ENCODE results near the gene KIAA0232.

KIAA0232 gene

DNA sequence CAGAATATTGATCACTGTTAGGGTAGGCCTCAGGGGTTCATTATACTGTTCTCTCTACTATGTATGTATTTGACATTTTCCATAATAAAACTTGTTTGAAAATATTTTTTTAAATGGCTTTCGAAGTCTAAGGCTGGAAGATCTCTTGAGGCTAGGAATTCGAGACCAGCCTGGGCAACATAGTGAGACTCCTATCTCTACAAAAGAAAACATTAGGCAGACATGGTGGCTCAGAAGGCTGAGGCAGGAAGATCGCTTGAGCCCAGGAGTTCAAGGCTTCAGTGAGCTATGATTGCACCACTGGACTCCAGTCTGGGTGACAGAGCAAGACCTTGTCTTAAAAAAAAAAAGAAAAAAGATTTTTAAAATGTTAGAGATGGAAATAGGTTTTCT, 111.6 kb downstream of the KIAA0232 start:
- in situ Hi-C loops (cut with HindIII; ENCODE audit: low sequenced_read_pairs): no loop called here

DNA sequence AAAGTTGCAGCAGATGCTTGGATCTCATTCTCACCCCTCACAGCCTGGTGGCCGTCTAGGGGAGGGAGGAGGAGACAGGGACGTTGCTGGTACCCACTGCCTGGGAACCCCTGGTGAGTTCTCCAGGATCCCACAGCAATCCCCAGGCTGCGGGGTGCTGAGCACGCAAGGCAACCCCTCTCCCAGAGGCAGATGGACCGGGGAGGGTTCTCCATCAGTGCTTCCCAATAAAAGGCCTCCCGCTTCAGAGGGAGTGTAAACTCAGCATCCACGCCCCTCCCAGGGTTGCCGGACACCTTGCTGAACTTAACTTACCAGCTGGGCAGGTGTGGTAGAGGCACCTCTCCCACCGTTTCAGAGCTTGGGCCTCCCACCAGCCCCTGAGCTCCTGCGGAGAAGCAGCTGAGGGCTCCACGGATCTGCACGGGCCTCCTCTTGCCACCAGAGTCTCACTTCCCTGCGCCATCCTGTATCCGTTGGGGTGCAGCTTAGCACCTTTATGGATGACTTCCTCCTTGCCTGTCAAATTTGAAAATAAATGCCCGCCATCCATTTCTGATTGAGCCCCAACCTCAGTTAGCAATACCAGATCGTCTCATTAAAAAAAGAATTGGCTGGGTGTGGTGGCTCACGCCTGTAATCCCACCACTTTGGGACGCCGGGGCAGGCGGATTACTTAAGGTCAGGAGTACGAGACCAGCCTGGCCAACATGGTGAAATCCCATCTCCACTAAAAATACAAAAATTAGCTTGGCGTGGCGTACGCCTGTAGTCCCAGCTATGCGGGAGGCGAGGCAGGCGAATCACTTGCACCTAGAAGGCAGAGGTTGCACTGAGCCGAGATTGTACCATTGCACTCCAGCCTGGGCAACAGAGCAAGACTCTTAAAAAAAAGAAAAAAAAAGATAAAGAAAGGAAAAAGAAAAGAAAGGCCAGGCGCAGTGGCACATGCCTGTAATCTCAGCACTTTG, 112.3 kb downstream of the KIAA0232 start:
- in situ Hi-C loops (cut with HindIII; ENCODE audit: low sequenced_read_pairs): no loop called here

DNA sequence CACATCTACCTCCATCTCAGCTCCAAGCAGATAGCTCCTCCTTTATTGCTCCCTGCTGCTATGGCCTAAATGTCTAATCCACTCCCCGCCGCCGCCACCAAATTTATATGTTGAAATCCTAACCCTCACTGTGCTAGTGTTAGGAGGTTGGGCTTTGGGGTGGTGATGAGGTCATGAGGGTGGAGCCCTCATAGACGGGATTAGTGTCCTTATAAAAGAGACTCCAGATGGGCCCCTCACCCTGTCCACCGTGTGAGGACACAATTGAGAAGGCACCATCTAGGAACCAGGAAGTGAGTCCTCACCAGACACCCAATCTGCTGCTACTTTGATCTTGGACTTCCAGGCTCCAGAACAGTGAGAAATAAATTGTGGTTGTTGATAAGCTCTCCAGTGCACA, 113.5 kb downstream of the KIAA0232 start:
- in situ Hi-C loops (cut with HindIII; ENCODE audit: low sequenced_read_pairs): no loop called here

DNA sequence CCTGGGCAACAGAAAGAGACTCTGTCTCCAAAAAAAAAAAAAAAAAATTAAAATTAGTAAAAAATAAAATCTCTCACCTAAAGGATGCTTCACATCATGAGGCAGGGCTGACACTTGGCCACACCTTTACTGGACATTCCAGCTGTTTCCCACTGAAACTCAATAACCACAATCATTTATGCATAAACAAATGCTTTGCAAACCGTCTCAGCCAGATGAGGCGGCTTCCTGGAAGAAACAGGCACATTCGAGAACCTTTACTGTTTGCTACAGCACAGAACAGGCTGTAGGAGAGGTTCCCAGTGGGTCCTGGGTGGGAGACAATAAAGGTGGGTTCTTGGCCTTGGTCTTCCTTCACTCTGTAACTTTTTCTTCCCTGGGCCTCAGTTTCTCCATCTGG, 116.2 kb downstream of the KIAA0232 start:
- in situ Hi-C loops (cut with HindIII; ENCODE audit: low sequenced_read_pairs): no loop called here

DNA sequence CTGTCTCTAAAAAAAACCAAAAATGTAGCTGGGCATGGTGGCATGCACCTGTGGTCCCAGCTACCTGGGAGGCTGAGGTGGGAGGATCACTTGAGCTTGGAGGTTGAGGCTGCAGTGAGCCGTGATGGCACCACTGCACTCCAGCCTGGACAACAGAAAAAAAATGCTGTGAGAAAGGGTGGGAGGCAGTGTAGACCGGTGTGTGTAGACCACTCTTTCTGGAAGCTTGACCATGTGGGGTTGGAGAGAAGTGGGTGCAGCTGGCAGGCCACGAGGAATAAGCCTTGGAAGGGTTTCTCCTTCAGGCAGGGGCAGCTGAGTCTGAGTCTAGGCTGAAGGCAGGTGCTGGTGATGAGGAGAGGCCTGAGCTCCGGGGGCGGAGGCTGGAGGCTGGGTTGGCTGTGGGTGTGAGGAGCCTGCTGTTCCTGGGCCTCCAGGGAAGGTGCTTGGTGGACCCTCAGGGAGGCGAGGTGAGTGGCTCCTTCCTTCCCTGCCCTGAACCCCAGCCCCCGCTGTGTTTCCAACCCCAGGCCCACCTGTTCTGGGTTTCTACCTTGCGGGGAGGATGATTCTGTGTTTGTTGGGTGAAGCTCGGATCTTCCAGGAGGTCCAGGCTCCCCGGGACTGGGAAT, 117.8 kb downstream of the KIAA0232 start:
- in situ Hi-C loops (cut with HindIII; ENCODE audit: low sequenced_read_pairs): loop anchor here (10.0 kb wide), 2 partner anchors 65 to 375 kb away; no protein-coding TSS in a partner anchor

DNA sequence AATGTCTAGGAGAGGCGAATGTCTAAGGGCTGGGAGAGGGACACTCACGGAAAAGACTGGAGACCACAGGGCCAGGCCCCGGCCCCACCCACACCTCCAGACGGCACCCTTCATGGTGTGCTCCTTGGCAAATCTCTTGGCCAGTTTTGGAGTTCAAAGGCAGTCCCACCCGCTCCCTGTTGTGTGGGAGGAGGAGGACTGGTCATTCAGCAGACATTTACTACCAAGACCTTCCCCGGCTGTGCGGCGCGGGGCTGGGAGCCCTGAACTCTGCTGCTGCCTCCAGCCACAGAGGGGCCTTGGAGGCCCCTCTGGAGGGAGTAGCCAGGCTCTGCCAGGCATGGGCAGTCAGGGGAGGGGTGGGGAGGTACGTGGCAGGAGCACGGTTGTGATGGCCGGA, 118.4 kb downstream of the KIAA0232 start:
- in situ Hi-C loops (cut with HindIII; ENCODE audit: low sequenced_read_pairs): loop anchor here (10.0 kb wide), 2 partner anchors 64 to 374 kb away; no protein-coding TSS in a partner anchor

DNA sequence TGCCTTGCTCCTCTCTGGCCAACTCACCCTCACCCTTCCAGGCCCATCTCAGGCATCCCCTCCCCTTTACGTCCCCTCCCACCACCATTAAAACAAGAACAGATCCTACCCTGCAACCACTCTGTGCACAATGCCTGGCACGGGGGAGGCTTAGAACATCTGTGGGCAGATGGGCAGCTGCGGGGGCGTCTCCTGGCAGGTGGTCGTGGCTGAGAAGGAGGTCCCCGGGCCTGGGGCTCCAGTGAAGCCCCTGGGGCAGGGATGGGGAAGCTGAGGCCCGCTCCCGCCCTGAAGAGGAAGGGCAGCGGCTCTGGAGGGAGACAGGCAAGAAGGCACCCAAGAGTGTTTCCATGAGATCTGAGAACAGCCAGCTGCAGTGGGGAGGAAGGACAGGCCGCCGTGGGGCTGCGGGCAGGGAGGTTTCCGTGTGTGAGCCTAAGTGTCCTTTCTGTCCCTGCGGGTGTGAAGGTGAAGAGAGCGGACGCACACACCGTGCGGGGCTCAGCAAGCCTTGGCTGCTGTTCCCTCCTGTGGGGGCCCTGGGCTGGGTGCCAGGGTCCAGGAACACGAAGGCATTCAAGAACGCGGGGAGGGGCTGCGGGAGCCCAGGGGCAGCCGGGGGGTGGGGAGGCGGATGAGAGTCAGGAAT, 119.3 kb downstream of the KIAA0232 start:
- in situ Hi-C loops (cut with HindIII; ENCODE audit: low sequenced_read_pairs): loop anchor here (10.0 kb wide), 2 partner anchors 63 to 373 kb away; no protein-coding TSS in a partner anchor

DNA sequence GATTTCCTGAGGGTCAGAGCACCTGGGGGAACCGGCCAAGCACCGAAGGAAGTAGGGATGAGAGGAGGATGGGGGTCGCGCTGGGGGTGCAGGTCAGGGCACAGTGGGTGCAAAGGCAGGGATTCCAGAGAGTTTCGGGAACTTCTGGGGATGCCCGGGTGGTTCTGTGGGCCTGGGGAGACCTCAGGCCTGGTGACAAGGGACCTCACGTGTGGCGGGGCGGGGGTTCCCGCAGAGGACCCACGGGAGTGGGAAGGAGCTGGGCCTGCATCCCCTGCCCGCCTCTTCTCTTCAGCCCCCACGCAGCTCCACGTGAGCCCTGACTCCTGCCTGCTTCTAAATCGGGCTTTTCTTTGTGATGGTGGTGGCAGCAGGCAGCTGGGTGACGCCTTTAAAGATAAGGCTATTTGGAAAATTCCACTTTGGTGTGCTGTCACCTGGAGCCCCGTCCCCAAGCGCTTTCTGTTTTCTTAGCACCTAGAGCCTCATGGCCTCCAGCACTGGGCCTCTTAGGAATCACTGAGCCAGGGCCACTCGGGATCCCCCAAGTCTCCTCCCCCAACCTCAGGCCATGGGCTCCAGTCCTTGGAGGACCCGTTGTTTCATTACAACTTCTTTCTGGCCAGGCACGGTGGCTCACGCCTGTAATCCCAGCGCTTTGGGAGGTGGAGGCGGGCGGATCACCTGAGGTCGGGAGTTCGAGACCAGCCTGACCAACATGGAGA, 120.0 kb downstream of the KIAA0232 start:
- in situ Hi-C loops (cut with HindIII; ENCODE audit: low sequenced_read_pairs): loop anchor here (10.0 kb wide), 2 partner anchors 62 to 372 kb away; no protein-coding TSS in a partner anchor

DNA sequence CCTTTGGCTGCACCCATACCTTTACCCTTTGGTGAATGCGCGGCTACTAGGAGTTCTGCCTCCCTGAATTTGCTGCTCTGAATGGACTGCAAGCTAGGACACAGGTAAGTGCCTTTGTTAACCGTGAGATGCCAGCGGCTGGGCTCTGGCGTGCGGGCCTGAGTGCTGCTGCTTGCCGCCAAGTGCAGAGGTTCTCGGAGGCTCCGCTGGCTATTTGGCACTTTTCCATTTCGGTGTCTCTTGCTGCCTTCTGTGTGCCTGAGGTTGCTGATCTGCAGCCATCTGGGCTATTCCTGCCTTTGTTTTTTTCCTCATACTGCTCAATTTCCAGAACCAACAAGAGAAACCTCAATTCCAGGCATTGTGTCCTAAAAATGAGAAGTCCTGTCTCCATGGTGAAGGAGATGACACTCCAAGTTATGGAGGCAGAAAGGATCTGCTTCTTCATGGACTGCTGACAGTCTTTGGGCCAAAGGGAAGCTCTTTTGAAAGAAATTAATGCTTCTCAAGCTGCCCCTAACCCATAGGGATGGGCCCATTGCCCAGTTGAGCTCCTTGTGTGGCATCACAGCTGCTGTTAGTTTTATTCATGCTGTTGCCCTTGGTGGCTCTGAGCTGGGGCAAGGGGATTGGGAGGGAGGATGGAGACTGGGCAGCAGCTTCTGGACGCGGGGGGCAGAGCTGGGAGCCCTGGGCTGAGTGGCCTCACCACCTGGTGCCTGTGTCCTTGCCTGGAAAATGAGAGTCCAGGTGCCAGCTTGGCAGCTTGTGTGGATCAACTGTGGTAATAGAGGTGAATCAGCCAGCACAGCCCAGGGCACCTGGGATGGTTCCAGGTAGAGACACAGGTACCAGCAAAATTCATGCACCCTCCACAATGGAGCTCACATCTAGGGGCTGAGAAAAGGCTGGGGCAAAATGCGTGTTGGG, 123.3 kb downstream of the KIAA0232 start:
- in situ Hi-C loops (cut with HindIII; ENCODE audit: low sequenced_read_pairs): loop anchor here (10.0 kb wide), 2 partner anchors 59 to 369 kb away; no protein-coding TSS in a partner anchor

DNA sequence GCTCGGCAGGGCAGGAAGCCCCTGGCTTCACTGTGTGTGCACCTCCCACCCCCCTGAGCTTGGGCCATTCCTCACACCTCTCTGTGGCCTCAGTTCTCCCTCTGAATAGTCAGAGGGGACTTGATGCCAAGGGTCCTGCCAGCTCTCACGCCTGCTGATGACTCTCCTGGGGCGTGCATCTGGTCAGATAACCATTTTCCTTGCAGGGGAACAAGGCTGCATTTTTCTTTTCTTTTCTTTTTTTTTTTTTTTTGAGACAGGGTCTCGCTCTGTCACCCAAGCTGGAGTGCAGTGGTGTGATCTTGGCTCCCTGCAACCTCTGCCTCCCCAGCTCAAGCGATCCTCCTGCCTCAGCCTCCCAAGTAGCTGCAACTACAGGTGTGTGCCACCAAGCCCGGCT, 124.0 kb downstream of the KIAA0232 start:
- in situ Hi-C loops (cut with HindIII; ENCODE audit: low sequenced_read_pairs): loop anchor here (10.0 kb wide), 2 partner anchors 58 to 368 kb away; no protein-coding TSS in a partner anchor

DNA sequence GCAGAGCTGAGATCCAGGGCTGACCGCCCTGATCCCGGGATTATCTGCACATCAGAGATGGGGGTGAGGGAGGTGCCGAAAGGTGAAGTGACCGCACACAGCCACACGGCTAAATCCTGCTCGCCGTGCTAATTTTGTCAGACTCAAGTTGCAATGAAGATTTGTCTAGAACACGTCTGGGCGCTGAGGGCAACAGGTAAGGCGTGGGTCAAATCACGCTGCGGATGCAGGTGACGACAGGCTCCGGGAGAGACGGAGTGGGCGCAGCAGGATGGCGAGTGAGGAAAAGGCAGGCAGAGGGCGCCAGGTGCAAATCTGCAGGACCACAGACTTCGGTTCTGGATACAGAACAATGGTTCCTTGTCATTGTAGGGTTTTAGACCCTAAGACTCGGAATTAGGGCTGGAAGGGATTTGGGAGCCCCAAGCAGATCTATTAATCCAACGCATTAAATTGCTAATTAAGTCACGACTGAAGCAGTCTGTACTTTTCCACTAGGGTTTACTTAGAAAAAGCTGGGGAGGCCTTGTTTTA, 125.2 kb downstream of the KIAA0232 start:
- in situ Hi-C loops (cut with HindIII; ENCODE audit: low sequenced_read_pairs): loop anchor here (10.0 kb wide), 2 partner anchors 57 to 367 kb away; no protein-coding TSS in a partner anchor

DNA sequence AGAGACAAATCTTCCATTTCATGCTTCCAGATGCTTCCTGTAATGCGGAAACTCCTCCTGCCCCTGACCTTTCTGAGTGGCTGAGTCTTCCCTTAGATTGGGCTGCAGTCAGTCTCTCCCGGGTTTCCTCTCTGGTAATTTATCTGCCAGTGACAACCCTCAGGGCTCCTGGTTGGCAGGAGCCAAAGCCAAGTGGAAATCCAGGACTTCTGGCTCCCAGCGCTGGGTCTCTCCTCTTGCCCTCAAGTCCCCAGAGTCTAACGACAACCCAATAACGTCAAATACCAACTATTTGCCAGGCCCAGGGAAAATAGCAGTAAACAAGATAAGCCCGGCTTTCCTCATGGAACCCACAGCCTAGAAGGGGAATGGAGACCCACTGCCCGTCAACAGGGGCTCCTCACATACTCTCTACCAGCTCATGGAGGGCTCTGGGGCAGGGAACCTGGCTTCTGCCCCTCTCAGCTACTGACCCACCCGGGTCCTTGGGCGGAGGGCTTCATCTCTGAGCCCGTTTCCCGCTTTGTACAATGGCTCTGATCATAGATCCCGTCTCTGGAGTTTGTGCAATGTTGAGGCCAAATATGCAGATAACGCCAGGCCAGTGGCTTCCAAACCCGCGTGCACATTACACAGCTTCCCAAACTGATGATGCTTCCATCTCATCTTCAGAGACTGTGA, 126.0 kb downstream of the KIAA0232 start:
- in situ Hi-C loops (cut with HindIII; ENCODE audit: low sequenced_read_pairs): loop anchor here (10.0 kb wide), 2 partner anchors 56 to 366 kb away; no protein-coding TSS in a partner anchor

DNA sequence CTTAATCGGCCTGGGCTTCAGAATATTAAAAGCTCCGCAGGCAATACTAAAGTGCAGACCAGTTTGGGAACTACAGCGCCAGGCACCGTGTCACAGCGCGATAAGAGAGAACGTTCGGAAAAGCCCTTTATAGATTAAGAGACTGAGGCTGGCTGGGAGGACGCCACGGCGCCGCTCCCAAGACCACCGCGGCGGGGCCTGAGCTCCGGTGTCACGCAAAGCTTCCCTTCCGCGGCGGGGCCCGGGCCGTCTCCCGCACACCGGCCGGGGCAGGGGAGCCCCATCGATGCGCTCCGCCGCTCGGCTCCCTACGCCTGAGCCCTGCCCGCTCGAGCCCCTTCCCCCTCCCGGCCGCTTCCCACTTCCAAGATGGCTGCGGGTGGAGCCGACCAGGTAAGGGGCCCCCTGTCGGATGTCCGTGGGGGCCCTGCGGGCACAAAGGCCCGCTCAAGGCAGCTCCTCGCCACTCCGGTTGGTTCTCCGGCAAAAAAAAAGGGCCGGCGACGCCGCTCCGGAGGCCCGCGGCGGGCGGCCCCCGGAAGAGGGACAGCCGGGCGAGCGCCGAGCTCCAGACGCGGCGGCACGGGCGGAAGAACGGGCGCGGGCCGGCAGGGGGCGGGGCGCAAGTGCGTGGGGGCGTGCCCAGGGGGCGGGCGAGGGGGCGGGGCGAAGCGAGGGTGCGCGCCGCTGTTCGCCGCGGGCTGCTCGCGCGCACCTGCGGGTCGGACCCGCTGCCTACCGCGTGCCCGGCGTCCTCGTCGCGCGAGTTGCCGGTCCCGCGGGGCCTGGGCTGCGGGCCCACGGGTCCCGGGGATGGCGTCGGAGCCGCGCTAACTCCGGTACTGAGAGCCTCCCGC, 126.8 kb downstream of the KIAA0232 start, which contains the start of gene TBC1D14:
Gene TBC1D14, plus strand, starts transcription at position 714 of the 857 bp plus-strand sequence. CDS start 13,564 bp downstream, outside the sequence.
- in situ Hi-C loops (cut with HindIII; ENCODE audit: low sequenced_read_pairs): loop anchor here (10.0 kb wide), 2 partner anchors 55 to 365 kb away; no protein-coding TSS in a partner anchor

DNA sequence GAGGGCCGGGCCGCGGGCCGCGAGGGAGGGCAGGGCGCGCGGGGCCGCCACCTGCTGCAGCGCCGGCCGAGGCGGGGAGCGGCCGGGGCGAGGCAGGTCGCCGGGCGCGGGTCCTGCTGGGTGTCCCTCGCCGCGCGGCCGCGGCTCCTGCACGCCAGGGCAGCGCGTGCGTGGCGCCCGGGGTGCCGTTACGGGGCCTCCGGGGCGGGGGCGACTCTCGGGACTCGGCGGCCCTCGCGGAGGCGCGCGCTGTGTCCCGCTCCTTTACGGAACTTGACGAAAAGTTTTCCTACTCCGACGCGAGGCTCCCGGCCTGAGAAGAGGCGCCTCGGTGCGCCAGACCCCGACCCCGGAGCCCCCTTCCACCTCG, 127.4 kb downstream of the KIAA0232 start:
- in situ Hi-C loops (cut with HindIII; ENCODE audit: low sequenced_read_pairs): loop anchor here (10.0 kb wide), 2 partner anchors 55 to 365 kb away; no protein-coding TSS in a partner anchor

DNA sequence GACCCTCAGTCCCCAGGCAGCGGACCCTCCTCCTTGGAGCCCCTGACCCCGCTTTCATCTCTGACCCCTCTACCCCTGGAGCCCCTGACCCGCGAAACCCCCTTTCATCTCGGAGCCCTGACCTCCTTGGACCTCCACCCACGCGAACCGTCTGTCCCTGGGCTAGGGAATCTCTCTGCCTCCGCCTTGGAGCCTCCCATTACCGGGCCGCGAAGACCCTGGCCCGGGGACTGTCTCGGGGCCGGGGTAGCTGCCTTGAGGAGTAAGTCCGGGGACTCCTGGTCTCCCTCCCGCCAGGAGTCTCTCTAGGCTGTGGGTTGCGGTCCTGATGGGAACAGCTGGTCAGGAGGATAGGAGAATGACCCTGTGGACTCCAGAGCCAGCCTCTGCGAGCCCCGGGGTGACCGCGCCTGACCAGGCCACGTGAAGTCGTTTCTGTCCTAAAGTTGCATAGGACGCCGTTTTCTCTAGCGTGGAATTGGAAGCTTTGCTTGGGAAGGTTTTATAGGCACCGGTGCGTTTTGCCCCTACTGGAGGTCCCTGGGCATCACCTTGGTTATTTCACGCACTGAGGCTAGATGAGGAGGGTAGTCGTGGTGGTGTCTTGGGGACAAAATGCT, 127.9 kb downstream of the KIAA0232 start:
- in situ Hi-C loops (cut with HindIII; ENCODE audit: low sequenced_read_pairs): no loop called here

DNA sequence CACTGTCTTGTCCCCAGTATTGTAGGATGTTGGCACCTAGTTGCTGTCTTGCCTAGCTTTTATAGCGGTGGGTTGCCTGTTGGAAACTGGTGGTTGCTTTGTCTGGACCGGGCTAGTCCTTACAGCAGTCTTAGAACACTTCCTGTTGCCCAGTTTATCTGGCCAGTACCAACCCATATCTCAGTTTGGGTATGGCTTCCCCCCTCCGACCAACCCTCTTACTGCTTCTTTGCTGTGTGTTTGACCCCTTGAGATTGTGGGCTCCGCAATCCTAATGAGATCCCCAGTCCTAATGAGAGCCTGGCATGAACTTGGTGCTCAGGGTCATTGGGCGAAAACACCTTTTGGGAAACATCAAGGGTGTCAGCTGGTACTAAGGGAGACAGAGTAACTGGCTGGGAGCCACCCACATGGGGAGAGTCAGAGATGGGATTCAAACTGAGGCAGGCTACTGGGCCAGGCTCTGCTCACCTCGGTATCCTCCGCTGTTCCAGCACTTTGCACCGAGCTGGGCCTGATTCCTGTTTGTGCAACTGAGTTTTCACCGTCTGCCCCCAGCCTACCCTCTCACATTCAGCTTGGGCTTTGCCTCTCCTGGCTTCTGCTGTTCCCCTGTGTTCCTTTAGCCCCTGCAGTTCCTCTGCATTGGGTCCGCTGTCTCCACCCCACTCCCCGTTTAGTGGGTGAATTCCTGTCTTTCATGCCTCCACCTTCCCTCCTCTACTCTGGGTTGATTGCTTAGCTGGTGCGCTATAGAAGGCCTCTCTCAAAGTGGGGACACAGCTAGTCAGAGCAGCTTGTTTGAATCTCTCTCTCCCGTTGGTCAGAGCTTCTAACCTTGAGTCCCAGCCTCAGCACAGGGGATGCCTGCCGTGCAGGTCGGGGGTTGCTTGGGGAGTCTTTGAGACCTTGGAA, 128.7 kb downstream of the KIAA0232 start:
- in situ Hi-C loops (cut with HindIII; ENCODE audit: low sequenced_read_pairs): no loop called here
